Sigmoid colon (tissue), 4 donors: ENCODE data around the gene COA1.

Experiments used
- CTCF ChIP-seq, 4 experiments: fragments of 450-650 bp in 3 of 4; fragments of 200-600 bp in 1 of 4; IDR thresholded peaks; one replicate each; pipeline ENCODE4 v1.5.1; 2016 to 2019; ENCODE audit warnings: antibody characterized with exemption in 4 of 4, mild to moderate bottlenecking in 3 of 4, moderate library complexity in 2 of 4
- POLR2A ChIP-seq, 2 donors: fragments of 450-650 bp; IDR thresholded peaks; one replicate each; pipeline ENCODE4 v1.6.1; 2016; ENCODE audit warnings: antibody characterized with exemption in 2 of 2, mild to moderate bottlenecking in 2 of 2, moderate library complexity in 2 of 2
- POLR2AphosphoS5 ChIP-seq, 4 donors: sonication (generic); formaldehyde crosslinking; IDR thresholded peaks; one replicate each; pipeline ENCODE4 v1.6.1; 2017; ENCODE audit warnings: antibody characterized with exemption in 4 of 4

GRCh38 chr7:43716598-43716997 lies 12.7 kb downstream of the COA1 start:
- no peak for TF ChIP-seq POLR2AphosphoS5 (IDR thresholded peaks at IDR 0.05)
- no peak for TF ChIP-seq CTCF (IDR thresholded peaks at IDR 0.05)
- no peak for TF ChIP-seq POLR2A (IDR thresholded peaks at IDR 0.05)
